T-cell (primary cell): Measurements from ENCODE around the gene KLHL7. TPM values are rescaled to one million over a fixed set of nuclear protein-coding genes. Genes with fewer than 3 reads are reported as not detected.

Source experiments
- ATAC-seq, 4 experiments: fragments of 200-7000 bp in 3 of 4; fragments of 150-1000 bp in 1 of 4; cut with Tn5 transposase; replicated peaks in 1 of 4; 1 replicate in 3 of 4; 2 replicates in 1 of 4; pipeline ENCODE4 v1.10.0; 2021; ENCODE audit warnings: moderate library complexity in 3 of 4, mild to moderate bottlenecking in 2 of 4, moderate number of reproducible peaks in 1 of 4
- CTCF ChIA-PET, 2 donors: fragments of 300-600 bp; sonication (Branson Sonifier 250); formaldehyde crosslinking; loops; one replicate each; lab custom pipeline; 2022; ENCODE audit warnings: antibody characterized with exemption in 2 of 2; lab: Charles Lee
- POLR2A ChIA-PET, 2 donors: fragments of 300-600 bp; sonication (Branson Sonifier 250); formaldehyde crosslinking; loops; one replicate each; lab custom pipeline; 2022; ENCODE audit warnings: antibody characterized with exemption in 2 of 2; lab: Charles Lee
- DNase-seq, 35 experiments: peaks; one replicate each; pipeline versions ENCODE4 v3.0.0 to v3.0.0-alpha.2; 2013 to 2023
- H3K27ac ChIP-seq: one replicate; pipeline ENCODE4 v1.5.1; 2013; ENCODE audit warnings: low read length
- H3K27me3 ChIP-seq, 2 experiments: replicated peaks in 1 of 2; 1 replicate in 1 of 2; 2 replicates in 1 of 2; pipeline versions ENCODE4 v1.6.1 to v1.7.0; 2013; ENCODE audit warnings: low read length in 1 of 2, mixed read lengths in 1 of 2; ENCODE audit not compliant: control insufficient read depth in 2 of 2, insufficient read depth in 2 of 2; ENCODE audit errors: extremely low read depth in 1 of 2
- H3K36me3 ChIP-seq, 2 donors: 1 replicate in 1 of 2; 2 replicates in 1 of 2; pipeline versions ENCODE4 v1.6.1 to v1.7.0; 2013; ENCODE audit warnings: low read length in 1 of 2; ENCODE audit not compliant: control insufficient read depth in 2 of 2, insufficient read depth in 1 of 2; ENCODE audit errors: extremely low read depth in 1 of 2
- H3K4me1 ChIP-seq, 2 experiments: 1 replicate in 1 of 2; 2 replicates in 1 of 2; pipeline versions ENCODE4 v1.6.1 to v1.7.0; 2013; ENCODE audit warnings: low read length in 2 of 2, mixed read lengths in 1 of 2; ENCODE audit not compliant: insufficient read depth in 2 of 2, control insufficient read depth in 1 of 2; ENCODE audit errors: extremely low read depth in 1 of 2
- H3K4me3 ChIP-seq, 2 donors: 1 replicate in 1 of 2; 2 replicates in 1 of 2; pipeline versions ENCODE4 v1.5.1 to v1.7.0; 2013; ENCODE audit warnings: mild to moderate bottlenecking in 2 of 2, low read length in 1 of 2, moderate library complexity in 1 of 2; ENCODE audit not compliant: control insufficient read depth in 1 of 2; ENCODE audit errors: extremely low read depth in 1 of 2
- H3K9me3 ChIP-seq: 2 replicates; pipeline ENCODE4 v1.7.0; 2013
- H3K27ac Mint-ChIP-seq, 2 donors: one replicate each; pipeline ENCODE4 v1.8.0; 2020 to 2021; ENCODE audit warnings: mild to moderate bottlenecking in 2 of 2, mixed read lengths in 2 of 2
- H3K27me3 Mint-ChIP-seq, 2 donors: one replicate each; pipeline ENCODE4 v1.8.0; 2021 to 2022; ENCODE audit warnings: mixed read lengths in 2 of 2
- H3K36me3 Mint-ChIP-seq: one replicate; pipeline ENCODE4 v1.8.0; 2021; ENCODE audit warnings: mixed read lengths
- H3K4me1 Mint-ChIP-seq, 3 donors: one replicate each; pipeline ENCODE4 v1.8.0; 2020 to 2022; ENCODE audit warnings: mixed read lengths in 3 of 3, mild to moderate bottlenecking in 1 of 3
- H3K4me3 Mint-ChIP-seq, 3 donors: one replicate each; pipeline ENCODE4 v1.8.0; 2020 to 2022; ENCODE audit warnings: mild to moderate bottlenecking in 3 of 3, mixed read lengths in 3 of 3, moderate library complexity in 3 of 3
- H3K9me3 Mint-ChIP-seq, 3 donors: one replicate each; pipeline ENCODE4 v1.8.0; 2020 to 2022; ENCODE audit warnings: mixed read lengths in 3 of 3
- WGBS: methylation state at CpG from one replicate; pipeline ENCODE4 v1.1.5; 2013; ENCODE audit warnings: missing lambda C conversion rate; ENCODE audit not compliant: insufficient coverage; 5-methylcytosine and 5-hydroxymethylcytosine counted together
- total RNA-seq, 35 experiments: library from RNA in 6 of 35; stranded (reverse) in 6 of 35; fragments of 120-200 nt in 1 of 35; gene quantifications; one replicate each; pipeline versions ENCODE4 v1.2.1 to v1.2.4 and lab custom pipeline; 2013 to 2026

The KLHL7 gene
- total RNA-seq, 5 donors from 2014 or later (not counting 1 experiment from before 2014, with no cell fraction given), result 20.1 to 26.8 (median 22.4) TPM

- no peaks in the 10 kb centered on the region for H3K9me3 ChIP-seq
- peaks cover 23% of the 10 kb centered on the region for H3K36me3 Mint-ChIP-seq
- POLR2A ChIA-PET, result no interaction called here
Observed at GRCh38 chr7:23114896-23115295, 9.3 kb downstream of the KLHL7 start.

GRCh38 chr7:23115991-23116390, 10.4 kb downstream of the KLHL7 start:
- no peak overlapping the region for H3K27ac Mint-ChIP-seq
- ATAC-seq (no peak), DNase-seq (no peak)
- Histone ChIP-seq H3K27me3 (no peaks in the 10 kb centered on the region), H3K36me3 (peaks cover 0 to 6% of the 10 kb centered on the region in 2 donors), H3K4me1 (no peaks in the 10 kb centered on the region), H3K9me3 (no peaks in the 10 kb centered on the region), H3K27ac (no peak overlapping the region), H3K4me3 (no peak overlapping the region)
- POLR2A ChIA-PET, result interaction anchor here in 1 of 2 donors (1.1 kb wide), 1 partner anchor 10 kb away, joined by 3 read pairs; no protein-coding TSS in a partner anchor
- peaks cover 30 to 37% (median 36%) of the 10 kb centered on the region in 3 donors for H3K4me1 Mint-ChIP-seq
- no peak overlapping the region for H3K4me3 Mint-ChIP-seq
- WGBS, result 83% methylated on average over 1 of the region's 2 CpGs
- no peaks in the 10 kb centered on the region for H3K9me3 Mint-ChIP-seq
- H3K36me3 Mint-ChIP-seq, result peaks cover 22% of the 10 kb centered on the region
- CTCF ChIA-PET, result interaction anchor here in 1 of 2 donors (0.6 to 1.0 kb wide), 2 partner anchors 30 to 174 kb away, joined by 5 read pairs; no protein-coding TSS in a partner anchor
- H3K27me3 Mint-ChIP-seq, result no peaks in the 10 kb centered on the region

More at GRCh38 chr7:23114896-23115295, 9.3 kb downstream of the KLHL7 start:
- no peak overlapping the region for H3K27ac ChIP-seq
- CTCF ChIA-PET, result interaction anchor here in 1 of 2 donors (0.6 to 1.0 kb wide), 2 partner anchors 19 to 29 kb away, joined by 3 to 5 read pairs; no protein-coding TSS in a partner anchor
- H3K27ac Mint-ChIP-seq, result no peak overlapping the region
- H3K4me1 ChIP-seq, result no peaks in the 10 kb centered on the region
- H3K36me3 ChIP-seq, result peaks cover 0 to 6% of the 10 kb centered on the region in 2 donors
- peaks cover 35 to 46% (median 41%) of the 10 kb centered on the region in 3 donors for H3K4me1 Mint-ChIP-seq
- no peaks in the 10 kb centered on the region for H3K27me3 Mint-ChIP-seq
- no peaks in the 10 kb centered on the region for H3K9me3 Mint-ChIP-seq
- no peaks in the 10 kb centered on the region for H3K27me3 ChIP-seq
- H3K4me3 ChIP-seq, result no peak overlapping the region
- DNase-seq (no peak), ATAC-seq (no peak)
- no peak overlapping the region for H3K4me3 Mint-ChIP-seq
- no CpG with 5 or more reads among the region's 3 CpGs for WGBS

- no peak overlapping the region for H3K27ac ChIP-seq
- CTCF ChIA-PET, result no interaction called here
- Mint-ChIP-seq H3K4me1 (peaks cover 21 to 30% (median 21%) of the 10 kb centered on the region in 3 donors), H3K27ac (no peak overlapping the region), H3K9me3 (no peaks in the 10 kb centered on the region), H3K36me3 (peaks cover 25% of the 10 kb centered on the region), H3K4me3 (no peak overlapping the region), H3K27me3 (no peaks in the 10 kb centered on the region)
- ATAC-seq (no peak), DNase-seq (no peak)
- POLR2A ChIA-PET, result no interaction called here
- no peaks in the 10 kb centered on the region for H3K27me3 ChIP-seq
- WGBS, result no CpG with 5 or more reads among the region's 2 CpGs
- H3K4me1 ChIP-seq, result no peaks in the 10 kb centered on the region
- peaks cover 0 to 10% of the 10 kb centered on the region in 2 donors for H3K36me3 ChIP-seq
- no peaks in the 10 kb centered on the region for H3K9me3 ChIP-seq
- H3K4me3 ChIP-seq, result no peak overlapping the region
Observed at GRCh38 chr7:23117841-23118240, 12.3 kb downstream of the KLHL7 start.

- Histone ChIP-seq H3K4me3 (no peak overlapping the region), H3K27me3 (no peaks in the 10 kb centered on the region), H3K9me3 (no peaks in the 10 kb centered on the region), H3K27ac (no peak overlapping the region), H3K36me3 (peaks cover 0 to 18% of the 10 kb centered on the region in 2 donors), H3K4me1 (no peaks in the 10 kb centered on the region)
- POLR2A ChIA-PET, result no interaction called here
- no peaks in the 10 kb centered on the region for H3K9me3 Mint-ChIP-seq
- H3K4me1 Mint-ChIP-seq, result peaks cover 14 to 17% (median 16%) of the 10 kb centered on the region in 3 donors
- no peak overlapping the region for H3K4me3 Mint-ChIP-seq
- H3K27ac Mint-ChIP-seq, result no peak overlapping the region
- CTCF ChIA-PET, result no interaction called here
- DNase-seq (no peak), ATAC-seq (no peak)
- WGBS, result no CpG with 5 or more reads among the region's 4 CpGs
- no peaks in the 10 kb centered on the region for H3K27me3 Mint-ChIP-seq
- peaks cover 30% of the 10 kb centered on the region for H3K36me3 Mint-ChIP-seq
Observed at GRCh38 chr7:23120106-23120505, 14.5 kb downstream of the KLHL7 start.

- Mint-ChIP-seq H3K4me3 (no peak overlapping the region), H3K9me3 (no peaks in the 10 kb centered on the region), H3K36me3 (peaks cover 31% of the 10 kb centered on the region), H3K27me3 (no peaks in the 10 kb centered on the region), H3K27ac (no peak overlapping the region), H3K4me1 (peaks cover 10 to 12% (median 11%) of the 10 kb centered on the region in 3 donors)
- no peak overlapping the region for H3K4me3 ChIP-seq
- no peak for ATAC-seq
- H3K27me3 ChIP-seq, result no peaks in the 10 kb centered on the region
- no peaks in the 10 kb centered on the region for H3K4me1 ChIP-seq
- H3K27ac ChIP-seq, result no peak overlapping the region
- WGBS, result 80% methylated on average over 2 of the region's 4 CpGs
- H3K36me3 ChIP-seq, result peaks cover 0 to 21% of the 10 kb centered on the region in 2 donors
- ChIA-PET CTCF (no interaction called here), POLR2A (no interaction called here)
- no peaks in the 10 kb centered on the region for H3K9me3 ChIP-seq
- no peak for DNase-seq
Observed at GRCh38 chr7:23121165-23121564, 15.6 kb downstream of the KLHL7 start.

- DNase-seq, result no peak
- Histone ChIP-seq H3K27ac (no peak overlapping the region), H3K36me3 (peaks cover 2 to 21% of the 10 kb centered on the region in 2 donors), H3K27me3 (no peaks in the 10 kb centered on the region), H3K4me1 (no peaks in the 10 kb centered on the region), H3K9me3 (no peaks in the 10 kb centered on the region), H3K4me3 (no peak overlapping the region)
- H3K36me3 Mint-ChIP-seq, result peaks cover 39% of the 10 kb centered on the region
- ChIA-PET POLR2A (interaction anchor here in 1 of 2 donors (0.5 kb wide), 1 partner anchor 11 kb away, joined by 12 read pairs; no protein-coding TSS in a partner anchor), CTCF (interaction anchor here in 1 of 2 donors (0.7 kb wide), 1 partner anchor 71 kb away, joined by 3 read pairs; no protein-coding TSS in a partner anchor)
- H3K27ac Mint-ChIP-seq, result no peak overlapping the region
- no CpG with 5 or more reads among the region's 2 CpGs for WGBS
- H3K4me3 Mint-ChIP-seq, result no peak overlapping the region
- peaks cover 0 to 6% (median 2%) of the 10 kb centered on the region in 3 donors for H3K4me1 Mint-ChIP-seq
- H3K27me3 Mint-ChIP-seq, result no peaks in the 10 kb centered on the region
- H3K9me3 Mint-ChIP-seq, result no peaks in the 10 kb centered on the region
- ATAC-seq, result no peak
Observed at GRCh38 chr7:23123007-23123406, 17.4 kb downstream of the KLHL7 start.
